ENCODE data around the gene C1orf74.

GRCh38 chr1:209766051-209766450 lies 18.3 kb downstream of the C1orf74 start:
- TF ChIP-seq, protein P1, sequence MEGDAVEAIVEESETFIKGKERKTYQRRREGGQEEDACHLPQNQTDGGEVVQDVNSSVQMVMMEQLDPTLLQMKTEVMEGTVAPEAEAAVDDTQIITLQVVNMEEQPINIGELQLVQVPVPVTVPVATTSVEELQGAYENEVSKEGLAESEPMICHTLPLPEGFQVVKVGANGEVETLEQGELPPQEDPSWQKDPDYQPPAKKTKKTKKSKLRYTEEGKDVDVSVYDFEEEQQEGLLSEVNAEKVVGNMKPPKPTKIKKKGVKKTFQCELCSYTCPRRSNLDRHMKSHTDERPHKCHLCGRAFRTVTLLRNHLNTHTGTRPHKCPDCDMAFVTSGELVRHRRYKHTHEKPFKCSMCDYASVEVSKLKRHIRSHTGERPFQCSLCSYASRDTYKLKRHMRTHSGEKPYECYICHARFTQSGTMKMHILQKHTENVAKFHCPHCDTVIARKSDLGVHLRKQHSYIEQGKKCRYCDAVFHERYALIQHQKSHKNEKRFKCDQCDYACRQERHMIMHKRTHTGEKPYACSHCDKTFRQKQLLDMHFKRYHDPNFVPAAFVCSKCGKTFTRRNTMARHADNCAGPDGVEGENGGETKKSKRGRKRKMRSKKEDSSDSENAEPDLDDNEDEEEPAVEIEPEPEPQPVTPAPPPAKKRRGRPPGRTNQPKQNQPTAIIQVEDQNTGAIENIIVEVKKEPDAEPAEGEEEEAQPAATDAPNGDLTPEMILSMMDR (IDR thresholded peaks at IDR 0.05; ENCODE audit: low read length) = no peak
- no peak for TF ChIP-seq EZH2 (IDR thresholded peaks at IDR 0.05; ENCODE audit: borderline replicate concordance, low read length)

Measured in OCI-LY1 (cell line).